ENCODE results near the gene RNF151.

DNA sequence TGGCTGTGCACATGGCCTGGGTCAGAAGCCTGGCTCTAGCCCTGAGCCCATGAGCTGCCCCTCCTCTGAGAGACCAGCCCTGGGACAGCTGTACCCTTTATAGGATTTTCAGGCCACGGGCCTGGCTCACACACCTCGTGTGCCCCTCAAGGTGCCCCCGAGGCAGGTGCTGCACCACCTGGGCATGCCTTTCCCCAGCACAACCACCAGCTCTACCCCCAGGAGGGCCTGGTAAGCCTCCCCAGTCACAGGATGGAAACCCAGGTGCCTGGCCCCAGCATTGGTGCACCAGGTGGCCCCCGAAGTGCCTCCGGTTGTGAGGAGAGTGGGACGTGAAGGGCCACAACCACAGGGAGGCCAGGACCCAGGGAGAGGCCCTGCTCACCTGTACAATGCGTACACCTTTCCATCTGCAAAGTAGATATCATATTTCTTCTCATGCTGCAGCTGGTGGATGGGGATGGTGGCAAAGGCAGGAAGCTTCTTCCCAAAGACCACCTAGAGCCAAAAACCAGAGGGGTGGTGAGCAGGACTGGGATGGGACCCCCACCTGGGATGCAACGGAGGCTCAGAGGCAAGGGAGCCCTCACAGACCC is 36.7 kb downstream of the RNF151 start:
- TF ChIP-seq, protein P1, sequence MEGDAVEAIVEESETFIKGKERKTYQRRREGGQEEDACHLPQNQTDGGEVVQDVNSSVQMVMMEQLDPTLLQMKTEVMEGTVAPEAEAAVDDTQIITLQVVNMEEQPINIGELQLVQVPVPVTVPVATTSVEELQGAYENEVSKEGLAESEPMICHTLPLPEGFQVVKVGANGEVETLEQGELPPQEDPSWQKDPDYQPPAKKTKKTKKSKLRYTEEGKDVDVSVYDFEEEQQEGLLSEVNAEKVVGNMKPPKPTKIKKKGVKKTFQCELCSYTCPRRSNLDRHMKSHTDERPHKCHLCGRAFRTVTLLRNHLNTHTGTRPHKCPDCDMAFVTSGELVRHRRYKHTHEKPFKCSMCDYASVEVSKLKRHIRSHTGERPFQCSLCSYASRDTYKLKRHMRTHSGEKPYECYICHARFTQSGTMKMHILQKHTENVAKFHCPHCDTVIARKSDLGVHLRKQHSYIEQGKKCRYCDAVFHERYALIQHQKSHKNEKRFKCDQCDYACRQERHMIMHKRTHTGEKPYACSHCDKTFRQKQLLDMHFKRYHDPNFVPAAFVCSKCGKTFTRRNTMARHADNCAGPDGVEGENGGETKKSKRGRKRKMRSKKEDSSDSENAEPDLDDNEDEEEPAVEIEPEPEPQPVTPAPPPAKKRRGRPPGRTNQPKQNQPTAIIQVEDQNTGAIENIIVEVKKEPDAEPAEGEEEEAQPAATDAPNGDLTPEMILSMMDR (IDR thresholded peaks at IDR 0.05) = no peak
- TF ChIP-seq EP300 (IDR thresholded peaks at IDR 0.05) = no peak
- TF ChIP-seq POLR2AphosphoS5 (IDR thresholded peaks at IDR 0.05) = no peak
